GM21423 (cell line): Measurements from ENCODE around the gene GJB3.

ENCODE experiments used
- ATAC-seq: cut with Tn5 transposase; IDR thresholded peaks from one replicate; pipeline ENCODE4 v1.9.1; 2021; ENCODE audit warnings: mild to moderate bottlenecking, moderate library complexity; ENCODE audit not compliant: unreplicated experiment

Gene GJB3

GRCh38 chr1:34822202-34822601 lies 41.2 kb downstream of the GJB3 start:
- no peak for ATAC-seq

- ATAC-seq, result no peak
Observed at GRCh38 chr1:34824817-34825454, 43.9 kb downstream of the GJB3 start.

- ATAC-seq, result no peak
Observed at GRCh38 chr1:34825455-34826091, 44.6 kb downstream of the GJB3 start.

GRCh38 chr1:34827341-34827941 lies 46.4 kb downstream of the GJB3 start:
- no peak for ATAC-seq

GRCh38 chr1:34828611-34829010 lies 47.6 kb downstream of the GJB3 start:
- ATAC-seq, result no peak

GRCh38 chr1:34829250-34829649 lies 48.2 kb downstream of the GJB3 start:
- no peak for ATAC-seq

GRCh38 chr1:34831721-34832246 lies 50.8 kb downstream of the GJB3 start:
- no peak for ATAC-seq

- no peak for ATAC-seq
Observed at GRCh38 chr1:34833711-34834110, 52.7 kb downstream of the GJB3 start.
